H1 (cell line): ENCODE data around the gene SPOP. TPM values are rescaled to one million over a fixed set of nuclear protein-coding genes. Genes with fewer than 3 reads are reported as not detected.

ENCODE experiments used
- CTCF ChIA-PET: fragments of 300-600 bp; sonication (Branson Sonifier 250); formaldehyde crosslinking; loops from one replicate; lab custom pipeline; 2021; ENCODE audit not compliant: partially characterized antibody; lab: Charles Lee
- POLR2A ChIA-PET: fragments of 300-600 bp; sonication (Branson Sonifier 250); formaldehyde crosslinking; loops from one replicate; lab custom pipeline; 2021; ENCODE audit warnings: inconsistent platforms; ENCODE audit not compliant: partially characterized antibody; lab: Charles Lee
- DNase-seq, 2 experiments: peaks; one replicate each; pipeline versions ENCODE4 v3.0.0 to v3.0.0-alpha.2; 2010 to 2022; ENCODE audit warnings: low spot score in 2 of 2, low read depth in 1 of 2, mixed read lengths in 1 of 2
- FAIRE-seq: peaks from 2 replicates; lab custom pipeline; 2011; peaks lifted over from hg19 to GRCh38; lab: Jason Lieb, UNC
- H2AFZ ChIP-seq: 2 replicates; pipeline ENCODE4 v1.8.1; 2012; ENCODE audit warnings: low read length, inconsistent platforms
- H2AK5ac ChIP-seq: 2 replicates; pipeline ENCODE4 v1.6.1; 2013; ENCODE audit warnings: low read depth, low read length
- H2BK120ac ChIP-seq: replicated peaks from 2 replicates; pipeline ENCODE3; 2013; ENCODE audit warnings: low read depth, low read length, inconsistent platforms
- H2BK12ac ChIP-seq: 2 replicates; pipeline ENCODE4 v1.6.1; 2013; ENCODE audit warnings: low read depth, low read length
- H2BK15ac ChIP-seq: 2 replicates; pipeline ENCODE4 v1.6.1; 2013; ENCODE audit warnings: low read length
- H2BK20ac ChIP-seq: 2 replicates; pipeline ENCODE4 v1.6.1; 2013; ENCODE audit warnings: low read length
- H2BK5ac ChIP-seq: 2 replicates; pipeline ENCODE4 v1.6.1; 2013; ENCODE audit warnings: low read depth, low read length
- H3K14ac ChIP-seq: 2 replicates; pipeline ENCODE4 v1.6.1; 2013; ENCODE audit warnings: inconsistent platforms; ENCODE audit not compliant: insufficient read length
- H3K18ac ChIP-seq: 2 replicates; pipeline ENCODE4 v1.6.1; 2013; ENCODE audit warnings: low read length; ENCODE audit errors: extremely low read depth
- H3K23ac ChIP-seq: 2 replicates; pipeline ENCODE4 v1.6.1; 2013; ENCODE audit warnings: inconsistent platforms; ENCODE audit not compliant: insufficient read length
- H3K23me2 ChIP-seq: 2 replicates; pipeline ENCODE4 v1.6.1; 2013; ENCODE audit warnings: low read depth, low read length
- H3K27ac ChIP-seq: 2 replicates; pipeline ENCODE4 v1.6.1; 2011; ENCODE audit warnings: low read depth, low read length, inconsistent platforms
- H3K27me3 ChIP-seq, 4 experiments: replicated peaks in 1 of 4; 1 replicate in 1 of 4; 2 replicates in 3 of 4; pipeline versions ENCODE4 v1.6.1 to v1.8.1; 2011 to 2013; ENCODE audit warnings: low read length in 3 of 4, mild to moderate bottlenecking in 3 of 4, inconsistent platforms in 2 of 4, mixed read lengths in 2 of 4, moderate library complexity in 1 of 4; ENCODE audit not compliant: control insufficient read depth in 3 of 4, insufficient read depth in 3 of 4; ENCODE audit errors: extremely low read depth in 1 of 4
- H3K36me3 ChIP-seq, 4 experiments: 2 replicates each; pipeline versions ENCODE4 v1.6.1 to v1.8.1; 2011 to 2013; ENCODE audit warnings: mild to moderate bottlenecking in 4 of 4, low read length in 3 of 4, moderate library complexity in 2 of 4, control low read depth in 1 of 4, inconsistent platforms in 1 of 4; ENCODE audit not compliant: insufficient read depth in 4 of 4, control insufficient read depth in 2 of 4
- H3K4ac ChIP-seq: replicated peaks from 2 replicates; pipeline ENCODE3; 2013; ENCODE audit warnings: low read length, low read depth, mixed read lengths, inconsistent platforms; ENCODE audit not compliant: insufficient read length
- H3K4me1 ChIP-seq, 4 experiments: replicated peaks in 1 of 4; 1 replicate in 1 of 4; 2 replicates in 3 of 4; pipeline versions ENCODE4 v1.6.1 to v1.8.1; 2011 to 2013; ENCODE audit warnings: low read length in 3 of 4, inconsistent platforms in 2 of 4, mixed read lengths in 1 of 4; ENCODE audit not compliant: insufficient read depth in 4 of 4, control insufficient read depth in 3 of 4
- H3K4me2 ChIP-seq, 2 experiments: 2 replicates each; pipeline versions ENCODE4 v1.6.1 to v1.8.1; 2011 to 2013; ENCODE audit warnings: low read depth in 2 of 2, low read length in 2 of 2, control low read depth in 1 of 2, inconsistent platforms in 1 of 2, mild to moderate bottlenecking in 1 of 2; ENCODE audit not compliant: insufficient read depth in 1 of 2
- H3K4me3 ChIP-seq, 4 experiments: fragments of 200-600, 300-600 bp in 1 of 4; sonication (generic), shearing (Covaris generic), sonication (Bioruptor Twin) in 1 of 4; 2 replicates each; pipeline versions ENCODE4 v1.5.1 to v1.8.1; 2011 to 2016; ENCODE audit warnings: low read length in 4 of 4, low read depth in 3 of 4, control low read depth in 2 of 4, inconsistent platforms in 2 of 4, mild to moderate bottlenecking in 2 of 4, mixed read lengths in 1 of 4, moderate library complexity in 1 of 4; ENCODE audit not compliant: insufficient read depth in 2 of 4; ENCODE audit errors: extremely low read depth in 1 of 4
- H3K56ac ChIP-seq: replicated peaks from 2 replicates; pipeline ENCODE3; 2013; ENCODE audit warnings: low read depth, mild to moderate bottlenecking, mixed read lengths, low read length, inconsistent platforms; ENCODE audit not compliant: insufficient read length
- H3K79me1 ChIP-seq: 2 replicates; pipeline ENCODE4 v1.6.1; 2013; ENCODE audit warnings: low read depth, low read length, control low read depth
- H3K79me2 ChIP-seq, 2 experiments: 2 replicates each; pipeline versions ENCODE4 v1.6.1 to v1.8.1; 2012 to 2013; ENCODE audit warnings: low read length in 2 of 2, mild to moderate bottlenecking in 2 of 2, inconsistent platforms in 1 of 2; ENCODE audit not compliant: insufficient read depth in 2 of 2, control insufficient read depth in 1 of 2
- H3K9ac ChIP-seq, 4 experiments: replicated peaks in 1 of 4; 1 replicate in 1 of 4; 2 replicates in 3 of 4; pipeline versions ENCODE4 v1.6.1 to v1.8.1; 2011 to 2013; ENCODE audit warnings: low read depth in 3 of 4, low read length in 3 of 4, control low read depth in 2 of 4, mild to moderate bottlenecking in 2 of 4, moderate library complexity in 2 of 4, inconsistent platforms in 1 of 4; ENCODE audit errors: extremely low read depth in 1 of 4
- H3K9me3 ChIP-seq, 2 experiments: 2 replicates each; pipeline versions ENCODE4 v1.6.1 to v1.8.1; 2012 to 2013; ENCODE audit warnings: mild to moderate bottlenecking in 2 of 2, moderate library complexity in 2 of 2, control low read depth in 1 of 2, inconsistent platforms in 1 of 2, low read depth in 1 of 2, low read length in 1 of 2, mixed read lengths in 1 of 2; ENCODE audit not compliant: insufficient read depth in 2 of 2
- H4K20me1 ChIP-seq, 2 experiments: replicated peaks in 1 of 2; 2 replicates each; pipeline versions ENCODE3 to v1.8.1; 2011 to 2013; ENCODE audit warnings: inconsistent platforms in 2 of 2, low read length in 2 of 2, mild to moderate bottlenecking in 1 of 2; ENCODE audit not compliant: insufficient read depth in 2 of 2, control insufficient read depth in 1 of 2
- H4K5ac ChIP-seq: 2 replicates; pipeline ENCODE4 v1.6.1; 2013; ENCODE audit warnings: low read length, low read depth, mixed read lengths, inconsistent platforms; ENCODE audit not compliant: insufficient read length
- H4K8ac ChIP-seq: 2 replicates; pipeline ENCODE4 v1.8.0; 2013; ENCODE audit warnings: mild to moderate bottlenecking, moderate library complexity, low read length, inconsistent platforms; ENCODE audit not compliant: insufficient read depth; ENCODE audit errors: extremely low read depth
- H4K91ac ChIP-seq: replicated peaks from 2 replicates; pipeline ENCODE3; 2013; ENCODE audit warnings: low read length, mixed read lengths, inconsistent platforms; ENCODE audit not compliant: insufficient read length
- RBBP5 ChIP-seq: IDR thresholded peaks from 2 replicates; pipeline ENCODE4 v1.7.1; 2012; ENCODE audit warnings: low read depth, mild to moderate bottlenecking, inconsistent platforms, low read length, moderate library complexity, borderline replicate concordance
- YY1 ChIP-seq: IDR thresholded peaks from 2 replicates; pipeline ENCODE4 v1.6.1; 2011; ENCODE audit warnings: low read depth, mild to moderate bottlenecking, low read length
- WGBS, 2 experiments: shearing (Covaris generic) in 1 of 2; methylation state at CpG; one replicate each; pipeline versions ENCODE4 v1.1.6 to v1.1.7; 2013 to 2015; ENCODE audit warnings: low lambda C conversion rate in 2 of 2, mixed read lengths in 2 of 2, inconsistent platforms in 1 of 2, low coverage in 1 of 2, missing lambda C conversion rate in 1 of 2; ENCODE audit not compliant: insufficient replicate concordance in 2 of 2, insufficient coverage in 1 of 2, insufficient read length in 1 of 2; ENCODE audit errors: extremely low coverage in 1 of 2, missing lambda C conversion rate in 1 of 2; 5-methylcytosine and 5-hydroxymethylcytosine counted together
- polyA plus RNA-seq, 7 experiments: library from polyadenylated mRNA; depleted of rRNA in 3 of 7; stranded (reverse) in 5 of 7; unstranded in 2 of 7; fragments of >200 nt in 5 of 7; fragments of 200-250 nt in 2 of 7; gene quantifications; 1 replicate in 5 of 7; 2 replicates in 1 of 7; 4 replicates in 1 of 7; pipeline versions ENCODE4 v1.2.1 to v1.2.3, GENCODE V29; 2011 to 2013; ENCODE audit warnings: missing spikeins in 2 of 7, mixed read lengths in 2 of 7
- total RNA-seq: library from RNA; stranded (reverse); fragmentation: NEBNext Ultra II Directional; extraction: Animal tissue kit (Norgen Biotek cat#: 25700); gene quantifications from 2 replicates; pipeline ENCODE4 v1.2.1, GENCODE V29; 2021

SPOP gene
- total and polyA plus RNA-seq, 2 of the 8 experiments (the other 6 are each of a cell fraction or from before 2014, with no cell fraction given) = 13.3 to 25.6 TPM

DNA sequence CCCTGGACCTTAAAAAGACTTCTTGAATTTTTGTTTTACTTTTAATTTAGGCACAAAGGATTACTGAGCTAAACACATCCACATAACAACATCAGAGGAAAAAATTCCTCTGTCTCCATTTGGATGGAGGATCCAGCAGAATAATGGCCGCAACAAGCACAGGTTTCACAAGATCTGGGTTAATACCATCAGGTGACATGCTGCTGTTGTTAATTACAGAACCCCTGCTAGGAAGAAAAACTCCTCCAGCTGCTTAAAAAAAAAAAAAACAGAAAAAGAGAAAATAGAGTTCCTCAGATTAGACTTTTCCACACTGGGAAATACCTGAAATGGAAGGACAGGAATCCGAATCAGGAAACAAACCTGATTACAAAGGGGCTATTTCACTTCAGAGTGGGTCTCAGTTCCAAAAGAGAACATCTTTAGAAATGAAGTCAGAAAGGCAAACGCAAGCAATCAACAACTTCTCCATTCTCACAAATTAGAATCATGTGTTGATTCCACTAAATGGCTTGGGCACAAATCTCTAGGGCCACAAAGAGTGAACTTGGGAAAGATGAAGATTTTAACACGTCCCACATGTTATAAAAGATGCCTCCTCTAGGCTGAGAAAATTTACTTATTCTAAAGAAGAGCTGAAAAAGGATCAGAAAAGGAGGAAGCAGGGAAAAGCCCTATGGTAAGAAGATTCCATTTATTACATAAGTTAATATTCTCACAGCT is 44.0 kb downstream of the SPOP start:
- H3K23ac ChIP-seq = no peak overlapping the region
- no peak overlapping the region for H2BK5ac ChIP-seq
- H3K36me3 ChIP-seq = peaks cover 0 to 4% (median 0%) of the 10 kb centered on the region in 4 experiments; a peak in 1 of 8 replicates
- H3K4ac ChIP-seq = no peak overlapping the region
- H4K8ac ChIP-seq = no peak overlapping the region
- no peak overlapping the region for H3K56ac ChIP-seq
- H3K27me3 ChIP-seq = no peaks in the 10 kb centered on the region
- no peak overlapping the region for H2BK15ac ChIP-seq
- H4K5ac ChIP-seq = no peak overlapping the region
- H2BK20ac ChIP-seq = no peak overlapping the region
- H3K4me3 ChIP-seq = 0 out of 8 replicates have a peak overlapping the region, but pooled peaks of 1 of the 4 experiments have one; percentile 1
- no peak overlapping the region for H3K9ac ChIP-seq
- peak; percentile 73; the same call in 1 of the 2 replicates for TF ChIP-seq YY1
- TF ChIP-seq RBBP5 = no peak
- H3K9me3 ChIP-seq = no peaks in the 10 kb centered on the region
- no peak overlapping the region for H4K91ac ChIP-seq
- H2BK12ac ChIP-seq = no peak overlapping the region
- POLR2A ChIA-PET = interaction anchor here (1.2 to 2.1 kb wide), 2 partner anchors 14 to 44 kb away, joined by 4 to 6 read pairs; partner anchors contain the start of gene SPOP
- no peaks in the 10 kb centered on the region for H3K79me1 ChIP-seq
- H3K27ac ChIP-seq = no peak overlapping the region
- peaks cover 0 to 5% (median 1%) of the 10 kb centered on the region in 4 experiments; a peak in 2 of 7 replicates for H3K4me1 ChIP-seq
- H3K79me2 ChIP-seq = peaks cover 0 to 18% of the 10 kb centered on the region in 2 experiments; a peak in 1 of 4 replicates
- no peak overlapping the region for H3K14ac ChIP-seq
- H4K20me1 ChIP-seq = no peaks in the 10 kb centered on the region
- no peak overlapping the region; a peak in 1 of 4 replicates for H3K4me2 ChIP-seq
- no peak for FAIRE-seq
- H3K23me2 ChIP-seq = 0 out of 2 replicates have a peak, but pooled peaks cover 2% of the 10 kb centered on the region
- DNase-seq = no peak
- H2AK5ac ChIP-seq = no peak overlapping the region
- no peak overlapping the region for H2AFZ ChIP-seq
- H2BK120ac ChIP-seq = no peak overlapping the region
- CTCF ChIA-PET = interaction anchor here (1.1 to 2.5 kb wide), 2 partner anchors 18 to 56 kb away, joined by 4 to 6 read pairs; no protein-coding TSS in a partner anchor
- 78% methylated on average over 4 of the region's 4 CpGs; no CpG with 5 or more reads in 1 of the 2 experiments for WGBS, 2 experiments
- H3K18ac ChIP-seq = no peak overlapping the region
